ENCODE results near the gene ZNF804B.
"Not testable (repeated sequence)": the region's sequence is repeated elsewhere in the genome, so short reads cannot be mapped to it uniquely, and the experiment has no call there.

ZNF804B gene

GRCh38 chr7:89145801-89146200, 386.3 kb downstream of the ZNF804B start:
- DNase-seq (ENCODE audit: insufficient read length, low spot score) (no peak), FAIRE-seq (no peak)
- TF ChIP-seq POLR2AphosphoS5 (IDR thresholded peaks at IDR 0.05; ENCODE audit: low read depth, low read length) (no peak), TAF1 (IDR thresholded peaks at IDR 0.05; ENCODE audit: low read depth, low read length) (no peak), POLR2A (IDR thresholded peaks at IDR 0.05; ENCODE audit: low read depth, low read length) (no peak), PAX5 (IDR thresholded peaks at IDR 0.05; ENCODE audit: insufficient read depth, low read length, severe bottlenecking) (no peak), SPI1 (IDR thresholded peaks at IDR 0.05; ENCODE audit: low read depth, low read length) (no peak), POU2F2 (IDR thresholded peaks at IDR 0.05; ENCODE audit: low read depth, low read length) (no peak)

DNA sequence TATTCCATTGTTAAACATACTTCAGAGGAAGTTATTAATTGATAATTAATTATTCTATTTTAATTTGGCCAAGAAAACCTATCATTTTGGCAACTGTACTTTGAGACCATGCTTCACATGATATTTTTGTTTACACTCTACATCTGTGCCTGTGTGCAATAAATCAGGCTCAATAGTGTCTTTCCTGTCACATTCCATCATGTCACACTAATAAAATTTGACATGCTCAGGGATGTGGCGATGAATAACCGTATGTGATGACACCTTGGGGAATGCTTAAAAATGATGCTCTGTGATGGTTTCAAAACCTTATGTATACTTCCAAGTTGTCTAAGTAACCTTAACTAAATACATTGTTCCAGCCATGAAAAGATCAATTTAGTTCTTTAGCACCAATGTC, 400.6 kb downstream of the ZNF804B start:
- no peak for FAIRE-seq
- TF ChIP-seq POLR2A (IDR thresholded peaks at IDR 0.05; ENCODE audit: low read depth, low read length): no peak
- no peak for TF ChIP-seq POLR2AphosphoS5 (IDR thresholded peaks at IDR 0.05; ENCODE audit: low read depth, low read length)
- TF ChIP-seq PAX5 (IDR thresholded peaks at IDR 0.05; ENCODE audit: insufficient read depth, low read length, severe bottlenecking): no peak
- no peak for TF ChIP-seq SPI1 (IDR thresholded peaks at IDR 0.05; ENCODE audit: low read depth, low read length)
- TF ChIP-seq POU2F2 (IDR thresholded peaks at IDR 0.05; ENCODE audit: low read depth, low read length): no peak
- no peak for TF ChIP-seq TAF1 (IDR thresholded peaks at IDR 0.05; ENCODE audit: low read depth, low read length)
- DNase-seq (ENCODE audit: insufficient read length, low spot score): no peak

DNA sequence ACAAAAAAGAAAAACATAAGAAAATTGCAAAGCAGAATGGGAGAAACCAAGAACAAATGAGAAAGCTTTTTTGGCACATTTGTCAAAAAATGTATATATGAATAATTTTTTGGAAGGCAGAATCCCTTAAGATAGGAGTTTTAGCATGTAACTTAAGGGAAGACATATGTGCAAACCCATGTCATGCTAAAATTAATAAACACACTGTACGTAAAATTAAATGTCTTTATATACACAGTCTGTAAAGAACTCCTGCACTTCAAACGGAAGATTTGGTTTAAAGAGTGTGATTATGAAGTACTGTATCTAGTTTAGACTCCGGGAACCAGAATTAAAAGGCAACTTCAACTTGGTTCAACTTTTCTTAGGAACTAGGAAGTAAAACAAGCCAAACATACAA, 405.9 kb downstream of the ZNF804B start:
- DNase-seq (ENCODE audit: insufficient read length, low spot score) (no peak), FAIRE-seq (no peak)
- no peak for TF ChIP-seq PAX5 (IDR thresholded peaks at IDR 0.05; ENCODE audit: insufficient read depth, low read length, severe bottlenecking)
- no peak for TF ChIP-seq TAF1 (IDR thresholded peaks at IDR 0.05; ENCODE audit: low read depth, low read length)
- TF ChIP-seq POLR2AphosphoS5 (IDR thresholded peaks at IDR 0.05; ENCODE audit: low read depth, low read length): no peak
- TF ChIP-seq SPI1 (IDR thresholded peaks at IDR 0.05; ENCODE audit: low read depth, low read length): no peak
- TF ChIP-seq POU2F2 (IDR thresholded peaks at IDR 0.05; ENCODE audit: low read depth, low read length): no peak
- no peak for TF ChIP-seq POLR2A (IDR thresholded peaks at IDR 0.05; ENCODE audit: low read depth, low read length)

GRCh38 chr7:89170628-89171027, 411.1 kb downstream of the ZNF804B start:
- TF ChIP-seq POLR2AphosphoS5 (IDR thresholded peaks at IDR 0.05; ENCODE audit: low read depth, low read length): no peak
- no peak for TF ChIP-seq TAF1 (IDR thresholded peaks at IDR 0.05; ENCODE audit: low read depth, low read length)
- no peak for TF ChIP-seq SPI1 (IDR thresholded peaks at IDR 0.05; ENCODE audit: low read depth, low read length)
- no peak for TF ChIP-seq PAX5 (IDR thresholded peaks at IDR 0.05; ENCODE audit: insufficient read depth, low read length, severe bottlenecking)
- TF ChIP-seq POU2F2 (IDR thresholded peaks at IDR 0.05; ENCODE audit: low read depth, low read length): no peak
- TF ChIP-seq POLR2A (IDR thresholded peaks at IDR 0.05; ENCODE audit: low read depth, low read length): no peak
- FAIRE-seq: no peak

DNA sequence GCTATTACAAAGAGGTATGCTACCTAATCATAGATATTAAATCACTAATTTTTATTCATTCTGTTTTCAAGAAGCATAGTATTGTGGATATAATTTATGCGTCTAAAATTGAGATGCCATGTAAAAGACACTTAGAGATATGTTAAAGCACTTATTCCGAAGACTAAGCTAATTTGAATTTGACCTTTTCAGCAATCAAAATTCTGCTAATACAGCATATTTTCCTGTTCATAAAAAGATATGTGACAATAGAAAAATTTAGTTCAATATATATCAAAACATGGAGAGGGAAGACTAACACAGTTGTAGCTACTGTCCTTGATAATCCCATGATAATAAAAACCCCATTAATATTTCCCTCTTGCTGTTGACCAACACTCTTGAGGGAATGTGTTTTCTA, 422.6 kb downstream of the ZNF804B start:
- no peak for DNase-seq (ENCODE audit: insufficient read length, low spot score)
- no peak for FAIRE-seq
- TF ChIP-seq TAF1 (IDR thresholded peaks at IDR 0.05; ENCODE audit: low read depth, low read length) (no peak), SPI1 (IDR thresholded peaks at IDR 0.05; ENCODE audit: low read depth, low read length) (no peak), POLR2A (IDR thresholded peaks at IDR 0.05; ENCODE audit: low read depth, low read length) (no peak), POLR2AphosphoS5 (IDR thresholded peaks at IDR 0.05; ENCODE audit: low read depth, low read length) (no peak), POU2F2 (IDR thresholded peaks at IDR 0.05; ENCODE audit: low read depth, low read length) (no peak), PAX5 (IDR thresholded peaks at IDR 0.05; ENCODE audit: insufficient read depth, low read length, severe bottlenecking) (no peak)

More at GRCh38 chr7:89170628-89171027, 411.1 kb downstream of the ZNF804B start:
- no peak for DNase-seq (ENCODE audit: insufficient read length, low spot score)

DNA sequence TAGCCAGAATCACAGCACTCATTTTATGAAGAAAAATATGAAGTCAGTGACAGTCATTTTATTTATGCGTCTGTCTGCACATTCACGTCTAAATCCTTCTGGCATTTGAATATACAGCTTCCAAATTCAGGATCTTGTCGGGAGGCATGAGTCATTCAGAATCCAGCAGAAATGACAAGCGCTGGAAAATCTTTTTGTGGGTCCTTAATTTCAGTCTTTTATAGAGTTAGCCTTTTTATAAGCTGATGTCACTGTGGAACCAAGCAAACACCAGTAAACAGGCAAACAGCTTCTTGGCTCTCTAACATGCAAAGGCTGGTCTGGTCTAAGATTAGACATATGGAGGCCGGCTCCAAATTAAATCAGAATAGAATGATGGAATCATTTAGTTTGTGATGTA, 424.2 kb downstream of the ZNF804B start:
- FAIRE-seq (no peak), DNase-seq (ENCODE audit: insufficient read length, low spot score) (no peak)
- TF ChIP-seq POLR2AphosphoS5 (IDR thresholded peaks at IDR 0.05; ENCODE audit: low read depth, low read length) (no peak), PAX5 (IDR thresholded peaks at IDR 0.05; ENCODE audit: insufficient read depth, low read length, severe bottlenecking) (no peak), TAF1 (IDR thresholded peaks at IDR 0.05; ENCODE audit: low read depth, low read length) (no peak), SPI1 (IDR thresholded peaks at IDR 0.05; ENCODE audit: low read depth, low read length) (no peak), POLR2A (IDR thresholded peaks at IDR 0.05; ENCODE audit: low read depth, low read length) (no peak), POU2F2 (IDR thresholded peaks at IDR 0.05; ENCODE audit: low read depth, low read length) (no peak)

DNA sequence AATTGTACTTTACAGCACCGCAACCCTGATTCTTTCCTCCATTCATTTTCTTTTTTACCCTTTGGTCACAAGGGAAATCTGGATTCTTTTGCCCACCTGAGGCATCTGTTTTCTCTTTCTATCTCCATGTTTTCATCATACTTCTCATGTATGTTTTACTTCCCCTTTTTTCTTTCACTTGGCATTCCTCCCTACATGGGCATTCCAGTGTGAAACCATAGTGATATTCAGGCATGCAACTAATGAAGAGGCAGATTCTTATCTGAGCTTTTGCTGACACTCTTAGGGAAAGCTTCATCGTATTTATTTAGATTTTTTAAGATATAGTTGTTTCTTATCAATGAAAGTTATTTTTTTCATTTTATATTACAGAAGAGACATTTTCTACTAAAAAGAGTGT, 441.3 kb downstream of the ZNF804B start:
- no peak for DNase-seq (ENCODE audit: insufficient read length, low spot score)
- no peak for FAIRE-seq

DNA sequence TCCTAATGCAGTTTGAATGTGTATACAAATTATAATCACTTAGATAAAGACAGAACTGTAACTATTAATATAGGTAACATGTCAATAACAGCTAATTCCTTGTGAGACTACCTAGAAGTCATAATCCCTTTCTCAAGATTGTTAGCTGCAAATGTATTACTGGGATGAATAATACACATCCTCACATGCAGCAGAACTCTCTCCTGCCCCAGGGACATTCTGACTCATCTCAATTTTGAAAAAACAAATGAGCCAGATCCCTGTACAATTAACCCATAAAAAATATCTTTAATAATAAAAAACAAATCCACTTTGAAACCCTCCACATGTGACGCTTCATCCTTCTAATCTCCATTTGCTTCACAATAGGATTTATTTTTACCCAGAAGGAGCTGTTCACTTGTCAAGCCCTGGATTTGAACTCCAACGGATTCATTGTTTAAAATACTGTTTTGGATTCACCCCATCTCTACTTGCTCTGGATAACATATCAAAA, 464.4 kb downstream of the ZNF804B start:
- FAIRE-seq: no peak
- no peak for DNase-seq (ENCODE audit: insufficient read length, low spot score)
- TF ChIP-seq PAX5 (IDR thresholded peaks at IDR 0.05; ENCODE audit: insufficient read depth, low read length, severe bottlenecking): no peak
- TF ChIP-seq SPI1 (IDR thresholded peaks at IDR 0.05; ENCODE audit: low read depth, low read length): no peak
- no peak for TF ChIP-seq TAF1 (IDR thresholded peaks at IDR 0.05; ENCODE audit: low read depth, low read length)
- TF ChIP-seq POLR2A (IDR thresholded peaks at IDR 0.05; ENCODE audit: low read depth, low read length): no peak
- TF ChIP-seq POLR2AphosphoS5 (IDR thresholded peaks at IDR 0.05; ENCODE audit: low read depth, low read length): no peak
- TF ChIP-seq POU2F2 (IDR thresholded peaks at IDR 0.05; ENCODE audit: low read depth, low read length): no peak

More for the DNA sequence above, 441.3 kb downstream of the ZNF804B start:
- no peak for TF ChIP-seq TAF1 (IDR thresholded peaks at IDR 0.05; ENCODE audit: low read depth, low read length)
- no peak for TF ChIP-seq POLR2A (IDR thresholded peaks at IDR 0.05; ENCODE audit: low read depth, low read length)
- no peak for TF ChIP-seq POU2F2 (IDR thresholded peaks at IDR 0.05; ENCODE audit: low read depth, low read length)
- TF ChIP-seq SPI1 (IDR thresholded peaks at IDR 0.05; ENCODE audit: low read depth, low read length): no peak
- TF ChIP-seq PAX5 (IDR thresholded peaks at IDR 0.05; ENCODE audit: insufficient read depth, low read length, severe bottlenecking): no peak
- TF ChIP-seq POLR2AphosphoS5 (IDR thresholded peaks at IDR 0.05; ENCODE audit: low read depth, low read length): no peak

GRCh38 chr7:89228688-89229171, 469.2 kb downstream of the ZNF804B start:
- DNase-seq (ENCODE audit: insufficient read length, low spot score); FAIRE-seq: not testable (repeated sequence)

DNA sequence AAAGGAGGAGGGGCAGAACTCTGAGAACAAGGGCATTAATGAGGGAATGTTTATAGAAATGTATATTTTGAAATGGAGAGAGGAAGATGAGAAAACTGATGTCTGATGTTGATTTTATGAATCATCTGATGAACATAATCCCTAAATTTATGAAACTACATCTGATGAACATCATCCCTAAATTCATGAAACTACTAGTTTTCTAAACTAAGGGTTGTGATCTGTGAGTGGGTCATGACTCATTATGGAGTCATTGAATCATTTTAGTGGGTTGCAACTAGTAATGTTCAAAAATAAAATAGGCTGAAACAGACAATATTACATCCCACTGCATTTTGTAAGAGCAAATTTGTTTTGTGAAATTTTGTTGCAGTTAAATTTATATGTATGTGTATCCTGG, 478.7 kb downstream of the ZNF804B start:
- TF ChIP-seq POLR2A (IDR thresholded peaks at IDR 0.05; ENCODE audit: low read depth, low read length): no peak
- TF ChIP-seq PAX5 (IDR thresholded peaks at IDR 0.05; ENCODE audit: insufficient read depth, low read length, severe bottlenecking): no peak
- TF ChIP-seq POLR2AphosphoS5 (IDR thresholded peaks at IDR 0.05; ENCODE audit: low read depth, low read length): no peak
- TF ChIP-seq POU2F2 (IDR thresholded peaks at IDR 0.05; ENCODE audit: low read depth, low read length): no peak
- no peak for TF ChIP-seq TAF1 (IDR thresholded peaks at IDR 0.05; ENCODE audit: low read depth, low read length)
- TF ChIP-seq SPI1 (IDR thresholded peaks at IDR 0.05; ENCODE audit: low read depth, low read length): no peak
- no peak for FAIRE-seq
- DNase-seq (ENCODE audit: insufficient read length, low spot score): no peak

Measured in GM12891 (cell line).